Muscle layer of duodenum (tissue), 2 donors: ENCODE measurements around the gene MEIS2.
A peak's percentile ranks its signal among the peaks of the same experiment; 100 is the strongest.
"Not testable (repeated sequence)": the region's sequence is repeated elsewhere in the genome, so short reads cannot be mapped to it uniquely, and the experiment has no call there.

Experiments used
- H3K27ac ChIP-seq: one replicate; pipeline ENCODE4 v1.7.0; 2013; ENCODE audit warnings: mild to moderate bottlenecking, low read length
- H3K27me3 ChIP-seq: one replicate; pipeline ENCODE4 v1.7.0; 2013; ENCODE audit warnings: low read depth, mild to moderate bottlenecking, control low read depth, low read length
- H3K36me3 ChIP-seq, 2 donors: one replicate each; pipeline ENCODE4 v1.7.0; 2013; ENCODE audit warnings: low read length in 2 of 2, control low read depth in 1 of 2, mild to moderate bottlenecking in 1 of 2; ENCODE audit not compliant: insufficient read depth in 2 of 2, control insufficient read depth in 1 of 2
- H3K4me1 ChIP-seq, 2 donors: one replicate each; pipeline ENCODE4 v1.7.0; 2013; ENCODE audit warnings: low read length in 2 of 2, mild to moderate bottlenecking in 2 of 2, control low read depth in 1 of 2, moderate library complexity in 1 of 2; ENCODE audit not compliant: insufficient read depth in 2 of 2, control insufficient read depth in 1 of 2
- H3K4me3 ChIP-seq, 2 donors: one replicate each; pipeline ENCODE4 v1.7.0; 2013; ENCODE audit warnings: low read length in 2 of 2, low read depth in 1 of 2, mild to moderate bottlenecking in 1 of 2
- H3K9me3 ChIP-seq, 2 donors: one replicate each; pipeline ENCODE4 v1.7.0; 2013; ENCODE audit warnings: low read length in 2 of 2, control low read depth in 1 of 2, mild to moderate bottlenecking in 1 of 2; ENCODE audit not compliant: control insufficient read depth in 1 of 2
- donor health status: healthy.

The MEIS2 gene

GRCh38 chr15:36996538-36997181 is 103.7 kb downstream of the MEIS2 start:
- H3K27me3 ChIP-seq = no peaks in the 10 kb centered on the region
- H3K4me1 ChIP-seq = peaks cover 0 to 18% of the 10 kb centered on the region in 2 donors
- H3K36me3 ChIP-seq = no peaks in the 10 kb centered on the region
- no peak overlapping the region for H3K4me3 ChIP-seq
- H3K9me3 ChIP-seq = no peaks in the 10 kb centered on the region
- no peak overlapping the region for H3K27ac ChIP-seq

GRCh38 chr15:36996121-36996520 is 104.2 kb downstream of the MEIS2 start:
- Histone ChIP-seq H3K9me3 (no peaks in the 10 kb centered on the region), H3K4me3 (no peak overlapping the region), H3K36me3 (no peaks in the 10 kb centered on the region), H3K27ac (peak overlapping the region; percentile 15), H3K27me3 (no peaks in the 10 kb centered on the region), H3K4me1 (peaks cover 0 to 18% of the 10 kb centered on the region in 2 donors)

GRCh38 chr15:36994790-36995189 is 105.6 kb downstream of the MEIS2 start:
- H3K9me3 ChIP-seq = no peaks in the 10 kb centered on the region
- H3K27ac ChIP-seq = no peak overlapping the region
- H3K4me1 ChIP-seq = peaks cover 0 to 18% of the 10 kb centered on the region in 2 donors
- H3K27me3 ChIP-seq = no peaks in the 10 kb centered on the region
- H3K36me3 ChIP-seq = no peaks in the 10 kb centered on the region
- no peak overlapping the region for H3K4me3 ChIP-seq

GRCh38 chr15:36992454-36992853 is 107.9 kb downstream of the MEIS2 start:
- H3K27me3 ChIP-seq = no peaks in the 10 kb centered on the region
- no peak overlapping the region for H3K4me3 ChIP-seq
- peaks cover 0 to 25% of the 10 kb centered on the region in 2 donors for H3K4me1 ChIP-seq
- no peak overlapping the region for H3K27ac ChIP-seq
- H3K9me3 ChIP-seq = no peaks in the 10 kb centered on the region
- no peaks in the 10 kb centered on the region for H3K36me3 ChIP-seq

- Histone ChIP-seq H3K4me3 (no peak overlapping the region), H3K27me3 (no peaks in the 10 kb centered on the region), H3K4me1 (peaks cover 0 to 10% of the 10 kb centered on the region in 2 donors), H3K27ac (no peak overlapping the region), H3K36me3 (peaks cover 4 to 6% of the 10 kb centered on the region in 2 donors), H3K9me3 (peaks cover 0 to 5% of the 10 kb centered on the region in 2 donors)
Observed at GRCh38 chr15:36988947-36989346, 111.4 kb downstream of the MEIS2 start.

GRCh38 chr15:36982430-36982829 is 117.9 kb downstream of the MEIS2 start:
- H3K27ac ChIP-seq = no peak overlapping the region
- H3K27me3 ChIP-seq = no peaks in the 10 kb centered on the region
- peaks cover 4 to 6% of the 10 kb centered on the region in 2 donors for H3K36me3 ChIP-seq
- H3K4me3 ChIP-seq = no peak overlapping the region
- H3K9me3 ChIP-seq = peaks cover 0 to 9% of the 10 kb centered on the region in 2 donors
- H3K4me1 ChIP-seq = no peaks in the 10 kb centered on the region

- not testable (repeated sequence) for H3K27me3 ChIP-seq, H3K9me3 ChIP-seq, H3K4me1 ChIP-seq, H3K36me3 ChIP-seq, H3K27ac ChIP-seq, H3K4me3 ChIP-seq
Observed at GRCh38 chr15:36980281-36980680, 120.1 kb downstream of the MEIS2 start.

GRCh38 chr15:36978625-36979024 is 121.7 kb downstream of the MEIS2 start:
- H3K36me3 ChIP-seq = no peaks in the 10 kb centered on the region
- H3K27me3 ChIP-seq = no peaks in the 10 kb centered on the region
- H3K4me3 ChIP-seq = no peak overlapping the region
- H3K27ac ChIP-seq = no peak overlapping the region
- H3K9me3 ChIP-seq = peaks cover 0 to 5% of the 10 kb centered on the region in 2 donors
- no peaks in the 10 kb centered on the region for H3K4me1 ChIP-seq

- Histone ChIP-seq H3K36me3 (no peaks in the 10 kb centered on the region), H3K27me3 (no peaks in the 10 kb centered on the region), H3K4me1 (no peaks in the 10 kb centered on the region)
Observed at GRCh38 chr15:36978126-36978525, 122.2 kb downstream of the MEIS2 start.

GRCh38 chr15:36977659-36978058 is 122.7 kb downstream of the MEIS2 start:
- H3K27ac ChIP-seq = no peak overlapping the region
- no peaks in the 10 kb centered on the region for H3K4me1 ChIP-seq
- H3K9me3 ChIP-seq = peaks cover 0 to 5% of the 10 kb centered on the region in 2 donors
- H3K27me3 ChIP-seq = no peaks in the 10 kb centered on the region
- no peaks in the 10 kb centered on the region for H3K36me3 ChIP-seq
- no peak overlapping the region for H3K4me3 ChIP-seq

More at GRCh38 chr15:36978126-36978525, 122.2 kb downstream of the MEIS2 start:
- no peak overlapping the region for H3K4me3 ChIP-seq
- no peak overlapping the region for H3K27ac ChIP-seq
- peaks cover 0 to 5% of the 10 kb centered on the region in 2 donors for H3K9me3 ChIP-seq

GRCh38 chr15:36972704-36973103 is 127.6 kb downstream of the MEIS2 start:
- no peaks in the 10 kb centered on the region for H3K9me3 ChIP-seq
- H3K36me3 ChIP-seq = no peaks in the 10 kb centered on the region
- H3K27me3 ChIP-seq = no peaks in the 10 kb centered on the region
- no peak overlapping the region for H3K4me3 ChIP-seq
- no peaks in the 10 kb centered on the region for H3K4me1 ChIP-seq
- H3K27ac ChIP-seq = no peak overlapping the region

GRCh38 chr15:36970522-36970921 is 129.8 kb downstream of the MEIS2 start:
- Histone ChIP-seq H3K36me3 (no peaks in the 10 kb centered on the region), H3K27ac (no peak overlapping the region), H3K4me3 (no peak overlapping the region), H3K9me3 (no peaks in the 10 kb centered on the region), H3K4me1 (peaks cover 0 to 11% of the 10 kb centered on the region in 2 donors), H3K27me3 (no peaks in the 10 kb centered on the region)
